IgD-negative memory B cell (primary cell): ENCODE measurements around the gene SEMA3D. TPM values are rescaled to one million over a fixed set of nuclear protein-coding genes. Genes with fewer than 3 reads are reported as not detected.

Experiments used
- H3K27ac Mint-ChIP-seq, 3 donors: one replicate each; pipeline ENCODE4 v1.8.0; 2020 to 2022; ENCODE audit warnings: mild to moderate bottlenecking in 3 of 3, mixed read lengths in 3 of 3, moderate library complexity in 1 of 3
- H3K27me3 Mint-ChIP-seq: one replicate; pipeline ENCODE4 v1.8.0; 2021; ENCODE audit warnings: mixed read lengths
- H3K36me3 Mint-ChIP-seq: one replicate; pipeline ENCODE4 v1.8.0; 2020; ENCODE audit warnings: mild to moderate bottlenecking, mixed read lengths
- H3K4me1 Mint-ChIP-seq, 3 donors: one replicate each; pipeline ENCODE4 v1.8.0; 2020 to 2022; ENCODE audit warnings: mixed read lengths in 3 of 3, mild to moderate bottlenecking in 1 of 3
- H3K4me3 Mint-ChIP-seq, 4 donors: one replicate each; pipeline ENCODE4 v1.8.0; 2020 to 2022; ENCODE audit warnings: mild to moderate bottlenecking in 4 of 4, mixed read lengths in 4 of 4, moderate library complexity in 3 of 4
- H3K9me3 Mint-ChIP-seq, 3 donors: one replicate each; pipeline ENCODE4 v1.8.0; 2020 to 2021; ENCODE audit warnings: mixed read lengths in 3 of 3, mild to moderate bottlenecking in 1 of 3
- polyA plus RNA-seq: library from polyadenylated mRNA; unstranded; fragments of 300-500 nt; fragmentation: Illumina TruSeq; gene quantifications from one replicate; pipeline ENCODE4 v1.2.3, GENCODE V29; 2021

Gene SEMA3D
- polyA plus RNA-seq, result not detected

DNA sequence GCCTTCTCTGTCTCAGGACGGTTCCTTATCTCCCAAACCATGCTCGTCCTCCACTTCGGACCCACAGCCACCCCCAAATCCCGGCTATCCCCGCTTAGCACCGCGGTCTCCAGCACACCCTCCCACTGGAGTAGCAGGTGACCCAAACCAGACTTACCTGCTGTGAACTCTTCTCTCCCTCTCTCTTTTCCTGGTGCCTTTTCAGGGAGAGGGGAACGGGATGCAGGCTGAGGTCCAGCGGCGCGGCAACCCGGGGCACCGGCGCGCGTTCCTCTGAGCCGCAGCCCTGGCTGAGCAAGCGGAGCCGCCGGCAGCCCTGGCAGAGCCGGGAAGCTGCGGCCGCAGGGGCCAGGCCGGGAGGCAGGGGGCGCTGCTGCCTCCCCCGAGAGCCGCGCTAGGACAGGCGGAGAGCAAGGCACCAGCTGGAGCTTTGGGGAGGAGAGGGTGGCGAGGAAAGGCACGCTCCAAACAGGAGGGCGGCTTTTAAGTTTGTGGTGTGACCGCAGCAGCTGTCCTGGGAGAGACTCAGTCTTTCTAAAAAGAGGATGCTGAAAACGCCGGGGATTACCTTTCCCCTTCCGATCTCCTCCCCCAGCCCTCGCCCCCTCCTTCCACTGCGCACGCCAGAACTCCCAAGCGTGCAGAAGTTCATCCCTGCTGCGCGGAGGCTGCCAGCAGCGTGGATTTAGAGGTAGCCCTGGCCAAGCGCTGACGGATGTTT lies at the start of gene SEMA3D:
Gene SEMA3D (minus strand): TSS at position 536 of the 721 bp plus-strand sequence. CDS start 65,165 bp downstream, outside the sequence.
- H3K4me1 Mint-ChIP-seq, result peaks cover 4 to 8% (median 8%) of the 10 kb centered on the region in 3 donors
- H3K36me3 Mint-ChIP-seq, result no peaks in the 10 kb centered on the region
- peaks cover 21% of the 10 kb centered on the region for H3K27me3 Mint-ChIP-seq
- H3K4me3 Mint-ChIP-seq, result peak within 1 kb of the TSS; percentile 79 to 90 (median 86)
- H3K27ac Mint-ChIP-seq, result peak within 1 kb of the TSS in 1 of 3 donors; percentile 74
- no peaks in the 10 kb centered on the region for H3K9me3 Mint-ChIP-seq

DNA sequence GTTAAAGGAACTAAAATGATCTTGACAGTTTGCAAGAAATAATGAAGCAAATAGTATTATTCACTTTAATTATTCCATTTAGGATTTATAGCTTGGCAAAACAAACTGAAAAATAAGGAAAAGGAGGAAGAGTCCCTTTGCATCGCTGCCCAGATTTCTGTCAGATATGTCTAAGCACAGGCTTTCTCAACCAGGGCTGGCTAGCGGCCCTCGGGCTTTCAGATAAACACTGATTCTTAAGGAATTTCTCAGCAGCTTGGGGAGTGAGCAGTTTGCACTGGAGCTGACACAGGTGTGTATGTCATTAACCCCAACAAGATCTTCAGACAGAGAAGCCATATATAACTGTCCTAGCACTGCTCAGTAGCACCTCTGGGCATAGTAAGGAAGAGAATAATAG lies 47.9 kb upstream of the SEMA3D start:
- H3K9me3 Mint-ChIP-seq, result peaks cover 2 to 13% (median 4%) of the 10 kb centered on the region in 3 donors
- no peaks in the 10 kb centered on the region for H3K36me3 Mint-ChIP-seq
- H3K4me1 Mint-ChIP-seq, result peaks cover 6 to 19% (median 7%) of the 10 kb centered on the region in 3 donors
- H3K4me3 Mint-ChIP-seq, result no peak overlapping the region
- H3K27ac Mint-ChIP-seq, result no peak overlapping the region
- no peaks in the 10 kb centered on the region for H3K27me3 Mint-ChIP-seq

DNA sequence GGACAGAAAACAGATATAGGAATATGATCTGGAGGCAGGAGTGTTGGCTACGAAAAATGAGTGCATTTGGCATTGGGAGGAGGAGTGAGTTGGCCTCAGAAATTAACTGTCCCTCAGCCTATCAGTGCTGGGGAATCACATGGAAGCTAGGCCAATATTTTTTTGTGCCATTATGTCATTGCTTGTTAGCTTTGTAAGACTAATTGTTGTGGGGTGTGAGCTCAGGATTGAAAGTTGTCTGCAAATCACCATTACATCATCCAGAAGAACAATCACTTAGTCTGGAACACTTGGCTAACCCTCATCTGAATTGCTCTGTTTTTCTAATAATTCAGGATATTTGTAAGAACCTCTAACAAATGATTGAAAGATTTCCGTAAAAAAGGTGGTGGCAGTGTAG lies 45.2 kb upstream of the SEMA3D start:
- Mint-ChIP-seq H3K4me1 (peaks cover 6 to 12% (median 10%) of the 10 kb centered on the region in 3 donors), H3K9me3 (peaks cover 3 to 13% (median 4%) of the 10 kb centered on the region in 3 donors), H3K36me3 (peaks cover 2% of the 10 kb centered on the region), H3K4me3 (no peak overlapping the region), H3K27me3 (no peaks in the 10 kb centered on the region), H3K27ac (no peak overlapping the region)

DNA sequence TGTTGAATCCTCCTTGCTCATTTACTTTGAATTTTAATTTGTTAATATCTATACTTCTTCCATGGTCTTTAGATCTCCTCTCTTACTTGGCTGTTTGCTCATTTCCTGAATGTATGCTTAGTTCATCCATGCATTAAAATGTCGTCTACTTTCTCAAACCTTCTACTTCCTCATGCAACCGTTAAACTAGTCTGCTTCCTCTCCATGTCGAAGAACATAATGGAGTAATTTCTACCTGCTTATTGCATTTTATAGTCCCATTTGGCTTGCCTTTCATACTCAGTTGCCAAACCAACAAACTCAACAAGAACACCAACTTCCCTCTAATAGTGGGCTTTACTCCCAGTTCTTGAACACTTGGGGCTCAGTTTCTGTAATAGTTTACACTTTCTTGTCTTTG lies 43.8 kb upstream of the SEMA3D start:
- peaks cover 6 to 12% (median 10%) of the 10 kb centered on the region in 3 donors for H3K4me1 Mint-ChIP-seq
- peak overlapping the region; percentile 3 to 66 (median 54) for H3K4me3 Mint-ChIP-seq

DNA sequence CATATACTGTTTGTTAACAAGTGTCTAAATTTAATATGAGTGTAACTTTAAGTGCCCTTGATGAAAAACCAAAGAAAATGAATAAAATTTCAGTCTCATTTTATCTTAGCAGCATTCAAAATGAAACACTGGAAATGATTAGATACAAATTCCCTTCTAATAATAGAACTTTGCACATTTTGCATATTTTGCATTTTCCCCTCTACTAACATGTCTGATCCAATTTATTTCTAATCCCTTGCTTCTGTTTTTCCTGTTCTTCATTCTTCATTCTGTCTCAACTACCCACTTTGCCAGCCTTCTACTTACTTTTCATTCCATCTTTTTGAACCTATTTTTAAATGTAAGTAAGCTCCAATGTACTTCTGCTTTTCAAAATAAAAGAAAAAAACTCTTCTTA lies 42.7 kb upstream of the SEMA3D start:
- H3K27me3 Mint-ChIP-seq, result no peaks in the 10 kb centered on the region
- peaks cover 3 to 13% (median 4%) of the 10 kb centered on the region in 3 donors for H3K9me3 Mint-ChIP-seq
- no peak overlapping the region for H3K4me3 Mint-ChIP-seq
- no peak overlapping the region for H3K27ac Mint-ChIP-seq
- peaks cover 2% of the 10 kb centered on the region for H3K36me3 Mint-ChIP-seq
- peaks cover 6 to 14% (median 10%) of the 10 kb centered on the region in 3 donors for H3K4me1 Mint-ChIP-seq

More for the DNA sequence above, 43.8 kb upstream of the SEMA3D start:
- Mint-ChIP-seq H3K36me3 (peaks cover 2% of the 10 kb centered on the region), H3K27me3 (no peaks in the 10 kb centered on the region), H3K27ac (no peak overlapping the region), H3K9me3 (peaks cover 3 to 13% (median 4%) of the 10 kb centered on the region in 3 donors)

DNA sequence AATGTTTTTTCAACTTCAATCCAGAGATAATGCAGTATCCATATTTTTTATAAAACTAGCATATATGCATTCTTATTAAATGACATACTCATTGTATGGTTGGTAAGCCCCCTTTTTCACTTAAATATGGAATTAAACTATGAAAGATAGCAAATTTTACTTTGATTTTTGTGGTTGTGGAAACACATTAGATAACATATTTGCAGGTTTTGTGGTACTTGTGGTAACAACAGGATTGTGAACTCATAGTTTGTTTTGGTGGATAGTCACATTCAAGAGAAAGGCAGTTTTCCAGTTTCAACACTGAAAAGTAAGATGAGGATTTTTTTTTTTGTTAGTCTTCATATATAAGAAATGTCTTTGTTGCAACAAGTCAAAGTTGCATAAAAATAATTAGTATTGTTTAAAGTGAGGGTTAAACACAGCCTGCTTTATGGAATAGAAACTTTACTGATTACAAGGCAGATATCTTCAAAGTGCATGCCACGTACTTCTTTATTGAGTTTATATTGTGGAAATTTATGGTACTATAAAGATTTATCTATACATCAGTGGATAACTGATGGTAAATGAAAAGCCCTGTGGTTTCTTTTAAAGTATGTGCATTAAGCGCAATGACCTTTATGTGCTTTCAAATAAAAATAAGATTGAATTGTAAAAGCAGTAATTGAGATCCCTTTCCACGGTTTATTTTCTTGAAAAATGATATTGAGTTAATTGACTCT lies 39.7 kb upstream of the SEMA3D start:
- Mint-ChIP-seq H3K4me3 (no peak overlapping the region), H3K36me3 (peaks cover 2% of the 10 kb centered on the region), H3K27me3 (no peaks in the 10 kb centered on the region), H3K9me3 (peaks cover 1 to 8% (median 2%) of the 10 kb centered on the region in 3 donors), H3K4me1 (peaks cover 6 to 12% (median 10%) of the 10 kb centered on the region in 3 donors), H3K27ac (no peak overlapping the region)

DNA sequence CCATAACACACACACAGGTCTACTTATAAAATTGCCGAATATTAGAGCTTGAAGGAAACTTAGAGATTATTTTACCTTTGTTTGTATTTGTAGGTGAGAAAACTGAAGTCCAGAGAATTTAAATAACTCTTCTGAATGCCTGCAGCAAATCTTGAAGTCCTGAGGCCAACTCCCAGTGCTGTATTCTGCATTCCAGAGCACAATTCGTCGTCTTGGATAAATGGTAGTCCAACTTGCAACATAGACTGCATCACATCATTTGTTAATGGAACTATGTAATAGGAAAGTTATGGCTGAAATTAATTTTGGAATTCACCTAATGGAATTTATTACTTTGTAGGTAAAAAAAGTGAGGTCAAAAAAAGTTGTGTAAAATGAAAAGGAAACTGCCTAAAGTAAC lies 37.3 kb upstream of the SEMA3D start:
- H3K9me3 Mint-ChIP-seq, result peaks cover 0 to 2% (median 0%) of the 10 kb centered on the region in 3 donors

DNA sequence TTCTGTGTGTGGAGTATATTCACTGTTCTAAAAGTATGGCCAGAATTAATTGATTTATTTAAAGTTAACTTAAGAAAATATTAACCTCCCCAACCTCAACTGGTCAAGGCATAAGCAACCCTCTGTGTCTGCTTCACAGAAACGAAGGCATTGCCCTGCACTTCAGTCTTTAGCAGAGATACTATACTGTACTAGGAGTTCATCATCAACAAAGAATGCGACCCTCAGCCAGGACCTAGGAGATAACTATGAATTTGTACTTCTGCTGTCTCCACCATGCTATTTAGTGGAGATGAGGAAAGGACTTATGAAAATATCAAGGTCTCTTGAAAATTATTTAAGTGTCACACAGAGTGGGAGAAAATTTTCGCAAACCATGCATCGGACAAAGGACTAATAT lies 35.7 kb upstream of the SEMA3D start:
- no peak overlapping the region for H3K27ac Mint-ChIP-seq
- H3K27me3 Mint-ChIP-seq, result no peaks in the 10 kb centered on the region
- H3K4me1 Mint-ChIP-seq, result peaks cover 0 to 3% (median 0%) of the 10 kb centered on the region in 3 donors
- H3K9me3 Mint-ChIP-seq, result no peaks in the 10 kb centered on the region
- no peaks in the 10 kb centered on the region for H3K36me3 Mint-ChIP-seq
- H3K4me3 Mint-ChIP-seq, result no peak overlapping the region

More for the DNA sequence above, 37.3 kb upstream of the SEMA3D start:
- H3K27me3 Mint-ChIP-seq, result no peaks in the 10 kb centered on the region
- peaks cover 2% of the 10 kb centered on the region for H3K36me3 Mint-ChIP-seq
- H3K4me1 Mint-ChIP-seq, result peaks cover 0 to 3% (median 0%) of the 10 kb centered on the region in 3 donors
- H3K27ac Mint-ChIP-seq, result no peak overlapping the region
- H3K4me3 Mint-ChIP-seq, result no peak overlapping the region

DNA sequence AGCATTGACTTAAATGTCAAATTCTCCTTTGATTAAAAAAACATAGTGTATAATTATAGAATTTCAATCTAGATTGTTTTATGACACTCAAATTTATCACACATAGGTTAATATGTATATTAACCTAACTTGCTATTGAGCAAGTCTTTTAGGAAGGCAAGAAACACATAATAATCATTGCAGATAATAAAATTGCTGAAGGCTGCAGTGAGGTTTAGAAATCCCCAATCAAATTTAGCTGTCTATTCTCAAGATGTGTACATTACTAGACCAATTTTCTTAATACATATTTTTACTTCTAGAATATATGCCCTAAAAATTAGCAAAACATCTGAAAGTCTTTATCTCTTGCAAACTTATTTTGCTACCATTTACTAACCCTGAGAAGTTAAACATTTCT lies 34.9 kb upstream of the SEMA3D start:
- H3K4me3 Mint-ChIP-seq, result no peak overlapping the region
- H3K27me3 Mint-ChIP-seq, result no peaks in the 10 kb centered on the region
- H3K36me3 Mint-ChIP-seq, result no peaks in the 10 kb centered on the region

DNA sequence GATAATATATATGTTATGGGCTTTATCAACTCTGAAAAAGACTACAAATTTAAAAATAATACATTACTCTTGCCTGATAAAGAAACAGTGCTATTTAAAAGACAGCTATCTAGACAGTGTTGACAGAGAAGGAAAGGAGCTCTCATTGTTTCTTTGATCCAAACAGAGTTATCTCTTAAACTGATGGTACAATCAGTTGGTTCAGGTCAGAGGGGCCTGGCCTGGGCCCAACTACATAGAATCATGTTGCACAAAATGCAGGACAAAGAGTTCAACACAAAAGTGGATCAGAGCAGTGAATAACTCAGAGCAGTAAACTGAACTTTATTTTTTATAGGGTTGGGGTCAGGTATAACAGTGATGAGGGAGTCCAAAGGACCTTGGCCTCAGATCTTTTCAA lies 33.8 kb upstream of the SEMA3D start:
- Mint-ChIP-seq H3K36me3 (no peaks in the 10 kb centered on the region), H3K27me3 (no peaks in the 10 kb centered on the region), H3K4me3 (peak overlapping the region in 1 of 4 donors; percentile 6), H3K27ac (no peak overlapping the region), H3K4me1 (peaks cover 0 to 3% (median 0%) of the 10 kb centered on the region in 3 donors), H3K9me3 (no peaks in the 10 kb centered on the region)

More for the DNA sequence above, 34.9 kb upstream of the SEMA3D start:
- Mint-ChIP-seq H3K4me1 (peaks cover 0 to 3% (median 0%) of the 10 kb centered on the region in 3 donors), H3K27ac (no peak overlapping the region), H3K9me3 (no peaks in the 10 kb centered on the region)

DNA sequence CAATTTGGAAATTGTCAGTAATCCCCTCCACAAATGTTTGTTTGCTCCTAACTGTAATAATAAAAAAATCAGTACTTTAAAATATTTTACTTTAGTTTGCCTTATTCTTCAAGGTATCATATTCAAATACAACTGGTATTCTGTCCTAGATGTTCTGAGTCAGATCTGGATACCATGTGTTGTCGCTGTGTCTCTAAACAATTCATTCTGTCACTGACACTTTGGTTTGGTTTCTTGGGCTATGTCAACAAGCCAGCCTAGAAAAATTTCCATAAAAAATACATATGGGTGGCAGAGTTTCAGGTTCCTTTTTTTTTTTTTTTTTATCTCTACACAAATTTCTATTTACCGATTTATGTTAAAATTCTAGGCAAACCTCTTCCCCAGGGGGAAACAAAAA lies 33.2 kb upstream of the SEMA3D start:
- Mint-ChIP-seq H3K36me3 (no peaks in the 10 kb centered on the region), H3K9me3 (no peaks in the 10 kb centered on the region), H3K4me3 (no peak overlapping the region), H3K4me1 (peaks cover 0 to 3% (median 0%) of the 10 kb centered on the region in 3 donors), H3K27me3 (no peaks in the 10 kb centered on the region), H3K27ac (no peak overlapping the region)

DNA sequence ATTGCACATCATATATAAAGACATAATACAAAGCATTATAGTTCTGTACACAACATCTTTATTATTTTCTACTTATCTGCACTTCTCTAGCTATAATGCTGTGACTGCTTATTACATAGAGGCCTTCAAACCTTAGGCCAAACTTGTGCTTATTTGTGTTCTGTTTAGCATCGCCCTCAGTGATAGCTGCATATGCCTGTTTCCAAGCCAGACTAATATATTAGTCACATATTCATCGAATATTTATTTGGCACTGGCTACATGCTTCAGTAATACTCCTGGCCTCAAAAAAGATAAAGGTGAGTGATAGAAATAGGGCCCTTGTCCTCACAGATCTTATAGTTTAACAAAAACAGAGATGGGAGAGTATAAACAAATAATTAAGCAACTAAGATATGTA lies 30.2 kb upstream of the SEMA3D start:
- H3K36me3 Mint-ChIP-seq, result no peaks in the 10 kb centered on the region
- H3K27ac Mint-ChIP-seq, result no peak overlapping the region
- no peaks in the 10 kb centered on the region for H3K4me1 Mint-ChIP-seq
- H3K27me3 Mint-ChIP-seq, result no peaks in the 10 kb centered on the region
- H3K4me3 Mint-ChIP-seq, result no peak overlapping the region
- no peaks in the 10 kb centered on the region for H3K9me3 Mint-ChIP-seq

DNA sequence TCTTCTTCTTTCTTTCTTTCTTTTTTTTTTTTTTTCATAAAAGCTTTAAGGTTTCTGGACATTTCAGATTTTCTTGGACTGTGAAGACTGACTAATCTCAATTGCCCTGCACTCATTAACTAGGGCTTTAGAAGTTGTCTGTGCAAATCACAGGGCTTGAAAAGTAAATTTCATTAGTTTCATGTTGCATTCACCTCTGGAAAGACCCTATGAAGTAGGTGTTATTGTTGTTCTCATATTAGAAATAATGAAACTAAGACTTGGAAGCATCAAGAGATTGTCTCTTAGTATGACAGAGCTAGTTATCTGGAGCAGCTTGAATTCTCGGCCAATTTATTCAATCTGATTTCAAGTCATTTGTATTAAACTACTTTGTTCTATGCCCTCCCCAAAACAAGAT lies 28.2 kb upstream of the SEMA3D start:
- Mint-ChIP-seq H3K27ac (no peak overlapping the region), H3K9me3 (no peaks in the 10 kb centered on the region), H3K36me3 (no peaks in the 10 kb centered on the region), H3K4me1 (no peaks in the 10 kb centered on the region), H3K4me3 (no peak overlapping the region), H3K27me3 (no peaks in the 10 kb centered on the region)

DNA sequence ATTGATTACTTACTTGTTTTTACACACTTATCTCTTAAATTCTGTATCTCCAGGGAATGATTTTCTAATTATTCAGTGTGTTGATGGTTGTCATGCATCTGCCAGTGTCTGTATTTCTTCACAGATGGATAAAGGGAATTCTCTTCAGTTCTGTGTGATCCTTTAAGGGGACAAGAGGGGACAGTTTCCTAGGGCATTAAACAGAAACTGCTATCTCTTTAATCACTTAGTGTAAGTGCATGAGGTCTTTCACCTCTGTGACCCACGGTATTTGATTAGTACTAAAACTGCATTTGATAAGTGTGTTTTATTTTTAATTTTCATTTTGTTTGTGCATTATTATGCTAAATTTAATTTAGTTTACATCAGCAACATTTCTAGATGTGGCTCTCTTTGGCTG lies 26.6 kb upstream of the SEMA3D start:
- no peaks in the 10 kb centered on the region for H3K4me1 Mint-ChIP-seq
- H3K36me3 Mint-ChIP-seq, result no peaks in the 10 kb centered on the region
- no peak overlapping the region for H3K27ac Mint-ChIP-seq
- no peaks in the 10 kb centered on the region for H3K9me3 Mint-ChIP-seq
- no peak overlapping the region for H3K4me3 Mint-ChIP-seq
- no peaks in the 10 kb centered on the region for H3K27me3 Mint-ChIP-seq

DNA sequence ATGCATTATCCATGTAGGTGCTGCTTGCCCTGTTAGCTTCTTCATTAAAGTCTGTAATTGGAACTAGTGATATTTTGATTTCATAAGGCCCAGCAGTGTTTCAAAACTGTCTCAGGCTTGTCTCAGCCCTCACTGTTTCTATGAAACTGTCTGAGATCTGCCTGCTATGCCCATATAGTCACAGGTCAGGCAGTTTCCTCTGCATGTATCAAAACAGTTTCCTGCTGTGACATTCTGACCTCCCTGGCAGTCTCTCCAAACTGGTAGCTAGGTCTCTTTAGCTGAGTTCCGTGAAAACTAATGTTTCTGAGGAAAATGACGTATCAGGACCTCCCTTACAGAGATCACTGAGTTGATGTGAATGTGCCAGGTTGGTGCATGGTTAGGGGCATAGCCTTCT lies 18.9 kb upstream of the SEMA3D start:
- Mint-ChIP-seq H3K4me3 (no peak overlapping the region), H3K4me1 (no peaks in the 10 kb centered on the region)

More for the DNA sequence above, 18.9 kb upstream of the SEMA3D start:
- peaks cover 0 to 4% (median 3%) of the 10 kb centered on the region in 3 donors for H3K9me3 Mint-ChIP-seq
- no peaks in the 10 kb centered on the region for H3K27me3 Mint-ChIP-seq
- peaks cover 2% of the 10 kb centered on the region for H3K36me3 Mint-ChIP-seq
- no peak overlapping the region for H3K27ac Mint-ChIP-seq
